GM12878 (cell line): ENCODE results near the gene RTN4RL1. TPM values are rescaled to one million over a fixed set of nuclear protein-coding genes. Genes with fewer than 3 reads are reported as not detected.

Experiments
- ATAC-seq: fragments of 200-7000 bp; cut with Tn5 transposase; 3 replicates; pipeline ENCODE4 v1.9.1; 2020; ENCODE audit warnings: mild to moderate bottlenecking, moderate library complexity
- BruUV-seq: library from RNA; stranded (reverse); fragments of 400-500 nt; replicated peaks from 2 replicates; lab custom pipeline; 2021; lab: Mats Ljungman, UMichigan
- CTCF ChIA-PET: fragments of 300-600 bp; sonication (Branson Sonifier 250); formaldehyde crosslinking; extraction: SDS; loops from one replicate; lab custom pipeline; 2021; ENCODE audit warnings: inconsistent platforms; lab: Yijun Ruan, JAX
- POLR2A ChIA-PET: fragments of 350-600 bp; formaldehyde crosslinking; extraction: SDS; loops from one replicate; lab custom pipeline; 2021; ENCODE audit warnings: inconsistent platforms; lab: Charles Lee
- RAD21 ChIA-PET: fragments of 300-600 bp; sonication (Branson Sonifier 250); formaldehyde crosslinking; loops from one replicate; lab custom pipeline; 2023; ENCODE audit warnings: antibody characterized with exemption; ENCODE audit not compliant: unreplicated experiment; lab: Charles Lee
- SMC1A ChIA-PET: fragments of 300-600 bp; sonication (Branson Sonifier 250); formaldehyde crosslinking; loops from one replicate; lab custom pipeline; 2023; ENCODE audit not compliant: unreplicated experiment, uncharacterized antibody; lab: Charles Lee
- DNase-seq: peaks from one replicate; pipeline ENCODE4 v3.0.0-alpha.2; 2011; ENCODE audit warnings: low read depth, low spot score
- FAIRE-seq: peaks from 3 replicates; lab custom pipeline; 2011; peaks lifted over from hg19 to GRCh38; lab: Jason Lieb, UNC
- H2AFZ ChIP-seq: 2 replicates; pipeline ENCODE4 v1.6.0; 2011; ENCODE audit warnings: low read depth, low read length, control low read depth; ENCODE audit not compliant: control insufficient read depth
- H3K27ac ChIP-seq: 2 replicates; pipeline ENCODE4 v1.5.1; 2011; ENCODE audit warnings: control low read depth; ENCODE audit not compliant: control insufficient read depth, insufficient read depth
- H3K27me3 ChIP-seq, 2 experiments: replicated peaks in 1 of 2; 2 replicates each; pipeline versions ENCODE4 v1.6.0 to v1.6.1; 2011; ENCODE audit warnings: low read length in 1 of 2; ENCODE audit not compliant: control insufficient read depth in 2 of 2, insufficient read depth in 2 of 2
- H3K36me3 ChIP-seq, 2 experiments: 2 replicates each; pipeline ENCODE4 v1.5.1; 2011; ENCODE audit warnings: low read length in 1 of 2; ENCODE audit not compliant: control insufficient read depth in 2 of 2, insufficient read depth in 2 of 2
- H3K4me1 ChIP-seq: 2 replicates; pipeline ENCODE4 v1.6.1; 2011; ENCODE audit warnings: mild to moderate bottlenecking, low read length, moderate library complexity, mixed read lengths; ENCODE audit not compliant: control insufficient read depth, insufficient read depth
- H3K4me2 ChIP-seq: 2 replicates; pipeline ENCODE4 v1.6.0; 2011; ENCODE audit warnings: control low read depth; ENCODE audit not compliant: control insufficient read depth, insufficient read depth
- H3K4me3 ChIP-seq: fragments of 200-600 bp; sonication (generic); 2 replicates; pipeline ENCODE4 v1.5.1; 2016
- H3K79me2 ChIP-seq: 2 replicates; pipeline ENCODE4 v1.6.0; 2011; ENCODE audit warnings: low read length; ENCODE audit not compliant: control insufficient read depth, insufficient read depth
- H3K9ac ChIP-seq: 2 replicates; pipeline ENCODE4 v1.8.0; 2011; ENCODE audit warnings: low read length, control low read depth, mixed read lengths; ENCODE audit not compliant: control insufficient read depth, insufficient read depth
- H3K9me3 ChIP-seq: replicated peaks from 3 replicates; pipeline ENCODE4 v1.5.1; 2011; ENCODE audit warnings: mild to moderate bottlenecking, low read length; ENCODE audit not compliant: control insufficient read depth, insufficient read depth
- H4K20me1 ChIP-seq: 2 replicates; pipeline ENCODE4 v1.6.0; 2011; ENCODE audit not compliant: control insufficient read depth, insufficient read depth
- ASH2L ChIP-seq: fragments of 300-600, 200-600 bp; sonication (generic); IDR thresholded peaks from 2 replicates; pipeline ENCODE4 v1.6.1; 2017; ENCODE audit warnings: low read depth, mild to moderate bottlenecking, borderline replicate concordance
- BHLHE40 ChIP-seq, 2 experiments: fragments of 450-650 bp in 1 of 2; IDR thresholded peaks; 2 replicates each; pipeline ENCODE4 v1.6.1; 2011 to 2017; ENCODE audit warnings: low read depth in 2 of 2, borderline replicate concordance in 1 of 2, improper control_type of control experiment in 1 of 2, low read length in 1 of 2, mild to moderate bottlenecking in 1 of 2
- MTA2 ChIP-seq: fragments of 450-650 bp; IDR thresholded peaks from 2 replicates; pipeline ENCODE4 v1.6.1; 2016; ENCODE audit warnings: low read depth, mild to moderate bottlenecking, moderate library complexity
- NR2C2 ChIP-seq: IDR thresholded peaks from 2 replicates; pipeline ENCODE4 v1.6.1; 2011; ENCODE audit warnings: borderline replicate concordance, low read depth; ENCODE audit not compliant: control insufficient read depth, insufficient read length
- RAD51 ChIP-seq: fragments of 450-650 bp; IDR thresholded peaks from 2 replicates; pipeline ENCODE4 v1.6.1; 2016; ENCODE audit warnings: moderate library complexity, mild to moderate bottlenecking, inconsistent platforms
- WGBS: methylation state at CpG from one replicate; pipeline ENCODE4 v1.1.6; 2016; ENCODE audit warnings: low lambda C conversion rate; ENCODE audit not compliant: insufficient replicate concordance, insufficient coverage; ENCODE audit errors: missing lambda C conversion rate; 5-methylcytosine and 5-hydroxymethylcytosine counted together
- in situ Hi-C: fragments of 300-500 bp; cut with MboI; formaldehyde crosslinking; loops from 9 replicates; pipeline ENCODE4 v1.14.3; 2018; ENCODE audit warnings: mixed read lengths
- intact Hi-C: fragments of 100-400 bp; cut with micrococcal nuclease; formaldehyde crosslinking; loops from one replicate; pipeline ENCODE4 v1.14.2; 2022; ENCODE audit not compliant: unreplicated experiment
- polyA plus RNA-seq, 11 experiments: library from polyadenylated mRNA; depleted of rRNA in 4 of 11; unstranded in 6 of 11; stranded (reverse) in 5 of 11; fragments of >200 nt; fragmentation: Nextera tagmentation in 4 of 11; fragmentation: Illumina TruSeq in 1 of 11; extraction: Ambion mirVana in 4 of 11; extraction: Trizol in 1 of 11; gene quantifications; 1 replicate in 1 of 11; 2 replicates in 10 of 11; pipeline versions ENCODE4 v1.2.1 to v1.2.3, GENCODE V29; 2011 to 2016; ENCODE audit warnings: inconsistent platforms in 2 of 11, missing spikeins in 2 of 11, low read depth in 1 of 11
- total RNA-seq, 4 experiments: library from RNA; depleted of rRNA in 3 of 4; stranded (reverse); fragments of >200 nt in 3 of 4; fragmentation: Illumina TruSeq in 1 of 4; extraction: Trizol in 1 of 4; gene quantifications; 2 replicates each; pipeline versions ENCODE4 v1.2.1 to v1.2.3, GENCODE V29; 2013 to 2021

The RTN4RL1 gene
- total and polyA plus RNA-seq, 10 of the 15 experiments (the other 5 are each of a cell fraction or from before 2014, with no cell fraction given): 0.08 to 0.11 (median 0.10) TPM; not detected in 7

GRCh38 chr17:2011411-2012371 lies 13.4 kb downstream of the RTN4RL1 start:
- Histone ChIP-seq H3K9me3 (no peaks in the 10 kb centered on the region; the same call in 2 of the 3 replicates), H4K20me1 (no peaks in the 10 kb centered on the region), H3K79me2 (no peaks in the 10 kb centered on the region), H3K4me2 (no peak overlapping the region), H3K27me3 (no peaks in the 10 kb centered on the region; a peak in 1 of 4 replicates), H3K4me1 (no peaks in the 10 kb centered on the region), H3K4me3 (no peak overlapping the region), H3K9ac (no peak overlapping the region), H3K36me3 (no peaks in the 10 kb centered on the region), H3K27ac (no peak overlapping the region), H2AFZ (no peak overlapping the region)
- intact Hi-C loops (no loop called here), in situ Hi-C loops (loop anchor here (25.0 kb wide), 1 partner anchor 99 kb away; no protein-coding TSS in a partner anchor)
- 30% methylated on average over 24 of the region's 24 CpGs for WGBS
- CTCF ChIA-PET: no interaction called here
- ATAC-seq (no peak), FAIRE-seq (no peak), DNase-seq (no peak)
- SMC1A ChIA-PET: interaction anchor here (1.0 kb wide), 1 partner anchor 9 kb away, joined by 3 read pairs; no protein-coding TSS in a partner anchor
- no TSS peak for BruUV-seq
- TF ChIP-seq ASH2L (no peak), RAD51 (peak; percentile 38; the same call in 1 of the 2 replicates), BHLHE40 (IDR thresholded peaks at IDR 0.05; ENCODE audit: borderline replicate concordance in 1 of 2, low read depth in 2 of 2, low read length in 1 of 2) (peak in 1 of 2 experiments; percentile 21; a peak in 1 of 4 replicates), NR2C2 (no peak), MTA2 (no peak)
- POLR2A ChIA-PET: interaction anchor here (0.5 kb wide), 1 partner anchor 134 kb away, joined by 3 read pairs; no protein-coding TSS in a partner anchor
- RAD21 ChIA-PET: no interaction called here
